Keratinocyte (primary cell): ENCODE data around the gene LDLR. TPM values are rescaled to one million over a fixed set of nuclear protein-coding genes. Genes with fewer than 3 reads are reported as not detected.

Experiments used
- DNase-seq: peaks from one replicate; pipeline ENCODE4 v3.0.0-alpha.2; 2011; ENCODE audit warnings: low read depth, missing footprints, low spot score
- FAIRE-seq: peaks from 2 replicates; lab custom pipeline; 2011; peaks lifted over from hg19 to GRCh38; lab: Jason Lieb, UNC
- H2AFZ ChIP-seq: 2 replicates; pipeline ENCODE4 v1.6.0; 2012; ENCODE audit warnings: low read length, control low read depth, inconsistent platforms; ENCODE audit not compliant: control insufficient read depth
- H3K27ac ChIP-seq: 2 replicates; pipeline ENCODE4 v1.5.1; 2011; ENCODE audit warnings: low read length; ENCODE audit not compliant: control insufficient read depth, insufficient read depth
- H3K27me3 ChIP-seq: 3 replicates; pipeline ENCODE4 v1.6.0; 2011; ENCODE audit warnings: low read length; ENCODE audit not compliant: control insufficient read depth, insufficient read depth; ENCODE audit errors: extremely low read depth
- H3K36me3 ChIP-seq, 2 experiments: 2 replicates in 1 of 2; 3 replicates in 1 of 2; pipeline ENCODE4 v1.5.1; 2011; ENCODE audit warnings: low read length in 2 of 2, mild to moderate bottlenecking in 1 of 2; ENCODE audit not compliant: control insufficient read depth in 2 of 2, insufficient read depth in 2 of 2; ENCODE audit errors: extremely low read depth in 1 of 2
- H3K4me1 ChIP-seq: 3 replicates; pipeline ENCODE4 v1.5.1; 2011; ENCODE audit warnings: low read length; ENCODE audit not compliant: control insufficient read depth, insufficient read depth; ENCODE audit errors: extremely low read depth
- H3K4me2 ChIP-seq: 3 replicates; pipeline ENCODE4 v1.6.0; 2011; ENCODE audit warnings: low read depth, low read length; ENCODE audit not compliant: control insufficient read depth, insufficient read depth; ENCODE audit errors: extremely low read depth
- H3K4me3 ChIP-seq, 3 experiments: fragments of 200-600 bp in 1 of 3; sonication (generic) in 1 of 3; 2 replicates in 2 of 3; 3 replicates in 1 of 3; pipeline ENCODE4 v1.5.1; 2011 to 2016; ENCODE audit warnings: low read length in 3 of 3, mild to moderate bottlenecking in 3 of 3, control low read depth in 2 of 3, inconsistent platforms in 1 of 3, low read depth in 1 of 3, mixed read lengths in 1 of 3, mixed run types in 1 of 3, moderate library complexity in 1 of 3; ENCODE audit not compliant: control insufficient read depth in 2 of 3, insufficient read depth in 2 of 3; ENCODE audit errors: extremely low read depth in 1 of 3
- H3K79me2 ChIP-seq: 2 replicates; pipeline ENCODE4 v1.6.0; 2012; ENCODE audit warnings: low read length; ENCODE audit not compliant: control insufficient read depth, insufficient read depth
- H3K9ac ChIP-seq: 3 replicates; pipeline ENCODE4 v1.6.0; 2011; ENCODE audit warnings: low read length; ENCODE audit not compliant: control insufficient read depth, insufficient read depth; ENCODE audit errors: extremely low read depth
- H3K9me1 ChIP-seq: 3 replicates; pipeline ENCODE4 v1.6.0; 2011; ENCODE audit warnings: low read length; ENCODE audit not compliant: control insufficient read depth, insufficient read depth; ENCODE audit errors: extremely low read depth
- H3K9me3 ChIP-seq: 2 replicates; pipeline ENCODE4 v1.5.1; 2012; ENCODE audit warnings: low read depth, low read length; ENCODE audit not compliant: control insufficient read depth
- H4K20me1 ChIP-seq: 3 replicates; pipeline ENCODE4 v1.6.0; 2011; ENCODE audit warnings: low read length; ENCODE audit not compliant: control insufficient read depth, insufficient read depth; ENCODE audit errors: extremely low read depth
- EZH2 ChIP-seq: IDR thresholded peaks from one replicate; pipeline ENCODE4 v1.6.1; 2012; ENCODE audit warnings: inconsistent platforms, mild to moderate bottlenecking, low read length, moderate library complexity
- dilution Hi-C: fragments of 300-500 bp; cut with MboI; formaldehyde crosslinking; loops from one replicate; pipeline ENCODE4 v1.7.0; 2020; ENCODE audit warnings: low sequenced_read_pairs; ENCODE audit not compliant: extremely low pct_ligation_motif_present
- polyA plus RNA-seq, 5 experiments: library from polyadenylated mRNA; depleted of rRNA in 3 of 5; stranded (reverse) in 3 of 5; stranded (forward) in 1 of 5; unstranded in 1 of 5; fragments of >200 nt; gene quantifications; 1 replicate in 1 of 5; 2 replicates in 3 of 5; 3 replicates in 1 of 5; pipeline versions ENCODE4 v1.2.1 to v1.2.3, GENCODE V29; 2011 to 2012; ENCODE audit warnings: missing spikeins in 2 of 5, low read depth in 1 of 5, low replicate concordance in 1 of 5
- TF ChIP-seq, protein P1 (sequence below), 3 experiments: IDR thresholded peaks in 1 of 3; conservative IDR thresholded peaks in 1 of 3; optimal IDR thresholded peaks in 1 of 3; 2 replicates in 2 of 3; 3 replicates in 1 of 3; pipeline versions ENCODE3 to v1.5.1; 2011; ENCODE audit warnings: low read length in 3 of 3, mild to moderate bottlenecking in 3 of 3, moderate library complexity in 2 of 3, control low read depth in 1 of 3, inconsistent platforms in 1 of 3; ENCODE audit not compliant: insufficient read depth in 2 of 3; ENCODE audit errors: extremely low read depth in 1 of 3

Gene LDLR
- polyA plus RNA-seq, 1 donor (not counting 4 experiments of a cell fraction or from before 2014, with no cell fraction given): 241 TPM

DNA sequence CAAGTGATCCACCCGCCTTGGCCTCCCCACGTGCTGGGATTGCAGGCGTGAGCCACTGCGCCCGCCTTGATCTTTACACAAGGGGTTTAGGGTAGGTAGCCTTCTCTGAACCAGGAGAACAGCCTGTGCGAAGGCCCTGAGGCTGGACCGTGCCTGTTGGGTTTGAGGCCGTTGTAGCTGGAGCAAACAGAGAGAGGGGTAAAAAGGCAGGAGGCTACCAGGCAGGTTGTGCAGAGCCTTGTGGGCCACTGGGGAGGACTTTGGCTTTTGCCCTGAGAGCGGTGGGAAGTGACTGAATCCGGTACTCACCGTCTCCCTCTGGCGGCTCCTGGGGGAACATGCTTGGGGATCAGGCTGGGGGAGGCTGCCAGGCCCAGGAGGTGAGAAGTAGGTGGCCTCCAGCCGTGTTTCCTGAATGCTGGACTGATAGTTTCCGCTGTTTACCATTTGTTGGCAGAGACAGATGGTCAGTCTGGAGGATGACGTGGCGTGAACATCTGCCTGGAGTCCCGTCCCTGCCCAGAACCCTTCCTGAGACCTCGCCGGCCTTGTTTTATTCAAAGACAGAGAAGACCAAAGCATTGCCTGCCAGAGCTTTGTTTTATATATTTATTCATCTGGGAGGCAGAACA lies 41.7 kb downstream of the LDLR start:
- Histone ChIP-seq H2AFZ (no peak overlapping the region), H3K9me1 (no peaks in the 10 kb centered on the region), H3K4me2 (no peak overlapping the region), H3K4me1 (no peaks in the 10 kb centered on the region), H3K36me3 (peaks cover 41 to 59% of the 10 kb centered on the region in 2 experiments), H3K9me3 (no peaks in the 10 kb centered on the region), H3K27ac (no peak overlapping the region), H3K79me2 (peaks cover 3% of the 10 kb centered on the region), H3K9ac (no peak overlapping the region), H3K27me3 (no peaks in the 10 kb centered on the region), H4K20me1 (peaks cover 53% of the 10 kb centered on the region), H3K4me3 (no peak overlapping the region)
- no peak for FAIRE-seq
- no peak for DNase-seq
- dilution Hi-C loops: no loop called here
- TF ChIP-seq, protein P1, sequence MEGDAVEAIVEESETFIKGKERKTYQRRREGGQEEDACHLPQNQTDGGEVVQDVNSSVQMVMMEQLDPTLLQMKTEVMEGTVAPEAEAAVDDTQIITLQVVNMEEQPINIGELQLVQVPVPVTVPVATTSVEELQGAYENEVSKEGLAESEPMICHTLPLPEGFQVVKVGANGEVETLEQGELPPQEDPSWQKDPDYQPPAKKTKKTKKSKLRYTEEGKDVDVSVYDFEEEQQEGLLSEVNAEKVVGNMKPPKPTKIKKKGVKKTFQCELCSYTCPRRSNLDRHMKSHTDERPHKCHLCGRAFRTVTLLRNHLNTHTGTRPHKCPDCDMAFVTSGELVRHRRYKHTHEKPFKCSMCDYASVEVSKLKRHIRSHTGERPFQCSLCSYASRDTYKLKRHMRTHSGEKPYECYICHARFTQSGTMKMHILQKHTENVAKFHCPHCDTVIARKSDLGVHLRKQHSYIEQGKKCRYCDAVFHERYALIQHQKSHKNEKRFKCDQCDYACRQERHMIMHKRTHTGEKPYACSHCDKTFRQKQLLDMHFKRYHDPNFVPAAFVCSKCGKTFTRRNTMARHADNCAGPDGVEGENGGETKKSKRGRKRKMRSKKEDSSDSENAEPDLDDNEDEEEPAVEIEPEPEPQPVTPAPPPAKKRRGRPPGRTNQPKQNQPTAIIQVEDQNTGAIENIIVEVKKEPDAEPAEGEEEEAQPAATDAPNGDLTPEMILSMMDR (optimal IDR thresholded peaks at IDR 0.05 in 1 of 3, IDR thresholded peaks at IDR 0.05 in 1 of 3, conservative IDR thresholded peaks at IDR 0.05 in 1 of 3; ENCODE audit: extremely low read depth in 1 of 3, insufficient read depth in 2 of 3, low read length in 3 of 3): peak; percentile 64 to 84 (median 81)
- no peak for TF ChIP-seq EZH2

DNA sequence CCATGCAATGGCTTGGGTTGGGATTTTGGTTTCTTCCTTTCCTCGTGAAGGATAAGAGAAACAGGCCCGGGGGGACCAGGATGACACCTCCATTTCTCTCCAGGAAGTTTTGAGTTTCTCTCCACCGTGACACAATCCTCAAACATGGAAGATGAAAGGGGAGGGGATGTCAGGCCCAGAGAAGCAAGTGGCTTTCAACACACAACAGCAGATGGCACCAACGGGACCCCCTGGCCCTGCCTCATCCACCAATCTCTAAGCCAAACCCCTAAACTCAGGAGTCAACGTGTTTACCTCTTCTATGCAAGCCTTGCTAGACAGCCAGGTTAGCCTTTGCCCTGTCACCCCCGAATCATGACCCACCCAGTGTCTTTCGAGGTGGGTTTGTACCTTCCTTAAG lies 42.2 kb downstream of the LDLR start:
- no peak for DNase-seq
- no peaks in the 10 kb centered on the region for H3K4me1 ChIP-seq
- no peak for TF ChIP-seq EZH2
- TF ChIP-seq, protein P1 (optimal IDR thresholded peaks at IDR 0.05 in 1 of 3, IDR thresholded peaks at IDR 0.05 in 1 of 3, conservative IDR thresholded peaks at IDR 0.05 in 1 of 3; ENCODE audit: extremely low read depth in 1 of 3, insufficient read depth in 2 of 3, low read length in 3 of 3): no peak
- H3K27me3 ChIP-seq: no peaks in the 10 kb centered on the region
- peaks cover 2% of the 10 kb centered on the region for H3K79me2 ChIP-seq
- no peak overlapping the region for H2AFZ ChIP-seq
- H3K4me2 ChIP-seq: no peak overlapping the region
- H3K36me3 ChIP-seq: peaks cover 36 to 54% of the 10 kb centered on the region in 2 experiments
- no peak overlapping the region for H3K4me3 ChIP-seq
- FAIRE-seq: no peak
- no peaks in the 10 kb centered on the region for H3K9me1 ChIP-seq
- no peak overlapping the region for H3K27ac ChIP-seq
- no peak overlapping the region for H3K9ac ChIP-seq
- H3K9me3 ChIP-seq: no peaks in the 10 kb centered on the region
- peaks cover 49% of the 10 kb centered on the region for H4K20me1 ChIP-seq
- dilution Hi-C loops: no loop called here
